NCI-H2081 treated with DMSO at 0.1 percent for 48 hours (cell line): ENCODE data around the gene SLC19A3.
"Not testable (repeated sequence)": the region's sequence is repeated elsewhere in the genome, so short reads cannot be mapped to it uniquely, and the experiment has no call there.

ENCODE experiments used
- DNase-seq: peaks from one replicate; lab custom pipeline; 2025; lab: John Stamatoyannopoulos, UW

Gene SLC19A3

DNA sequence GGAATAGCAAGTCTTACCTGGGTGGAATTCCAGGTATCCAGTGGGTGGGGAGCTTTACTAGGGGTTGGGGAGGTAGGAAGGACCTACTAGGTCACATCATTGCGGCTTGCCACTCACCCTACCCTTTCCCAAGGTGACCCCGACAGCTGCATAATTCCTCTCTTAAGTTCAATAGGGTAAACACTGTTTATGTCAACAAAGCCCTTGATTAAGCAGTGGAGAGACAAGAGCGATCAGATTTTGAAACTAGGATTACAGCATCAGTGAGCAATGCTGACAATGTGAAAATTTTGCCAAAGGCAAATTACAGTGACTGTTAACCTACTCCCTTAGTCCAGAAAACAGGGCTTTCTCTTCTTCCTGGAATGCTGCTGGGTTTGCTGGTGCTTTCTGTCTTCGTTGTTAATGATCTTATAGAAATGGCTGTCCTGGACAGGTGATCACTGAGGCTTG is 14.5 kb downstream of the SLC19A3 start:
- no peak for DNase-seq

GRCh38 chr2:227701556-227701955 is 16.3 kb downstream of the SLC19A3 start:
- DNase-seq: no peak

DNA sequence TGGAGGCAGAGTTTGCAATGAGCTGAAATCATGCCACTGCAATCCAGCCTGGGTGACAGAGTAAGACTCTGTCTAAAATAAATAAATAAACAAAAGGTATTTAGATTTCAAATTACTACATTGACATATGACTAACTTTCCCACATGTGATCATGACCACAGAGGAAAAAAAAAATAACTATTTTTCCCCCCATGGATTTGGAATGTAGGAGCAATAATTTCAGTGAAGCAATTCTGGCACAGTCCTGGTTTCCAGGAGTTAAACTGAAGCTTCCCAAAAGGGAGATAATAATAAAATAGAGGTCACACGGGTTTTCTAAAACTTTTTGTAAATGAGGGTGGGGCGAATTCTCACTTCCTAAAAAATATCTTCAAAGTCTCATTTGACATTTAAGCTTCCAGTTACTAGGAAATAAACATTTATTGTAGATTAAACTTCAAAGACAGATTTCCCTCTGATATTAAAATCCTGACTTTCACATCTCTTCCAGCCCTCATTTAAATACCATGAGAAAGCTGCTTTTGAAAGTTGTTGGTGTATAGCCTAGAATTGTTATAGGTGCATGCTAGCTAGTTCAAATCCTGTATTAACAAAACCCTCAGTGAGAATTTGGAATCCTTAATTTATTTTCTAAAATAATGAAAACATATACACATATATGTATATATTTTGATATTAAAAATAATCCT is 20.7 kb downstream of the SLC19A3 start:
- no peak for DNase-seq

DNA sequence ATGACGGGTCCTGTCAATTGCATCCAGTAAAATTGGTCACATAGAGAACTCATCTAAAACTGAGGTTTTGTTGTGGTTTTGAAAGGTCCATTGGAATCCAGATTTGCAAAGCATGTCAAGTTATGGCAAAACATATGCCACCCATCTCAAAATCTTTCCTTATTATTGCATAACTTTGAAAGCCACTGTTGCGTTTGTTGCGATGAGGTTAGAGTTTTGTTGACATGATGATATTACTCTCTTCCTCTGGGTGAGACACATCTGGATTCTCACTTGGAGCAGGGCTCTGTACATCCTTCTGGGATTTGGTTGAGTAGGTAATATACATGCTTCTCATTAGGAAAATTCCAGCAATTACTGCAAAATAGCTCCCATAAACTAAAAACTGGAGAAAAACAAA is 30.6 kb downstream of the SLC19A3 start:
- DNase-seq: no peak

DNA sequence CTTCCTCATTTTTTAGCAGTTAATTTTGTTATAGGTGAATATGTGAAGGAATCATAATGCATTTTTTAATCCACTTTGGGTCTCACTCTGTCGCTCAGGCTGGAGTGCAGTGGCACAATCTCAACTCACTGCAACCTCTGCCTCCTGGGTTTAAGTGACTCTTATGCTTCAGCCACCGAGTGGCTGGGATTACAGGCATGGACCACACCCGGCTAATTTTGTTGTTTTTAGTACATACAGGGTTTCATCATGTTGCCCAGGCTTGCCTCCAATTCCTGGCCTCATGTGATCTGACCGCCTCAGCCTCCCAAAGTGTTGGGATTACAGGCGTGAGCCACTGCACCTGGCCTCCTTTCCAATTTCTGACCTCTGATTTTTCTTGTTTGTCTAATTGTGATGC is 33.6 kb downstream of the SLC19A3 start:
- DNase-seq: no peak

GRCh38 chr2:227677928-227678327 is 39.9 kb downstream of the SLC19A3 start:
- DNase-seq: no peak

DNA sequence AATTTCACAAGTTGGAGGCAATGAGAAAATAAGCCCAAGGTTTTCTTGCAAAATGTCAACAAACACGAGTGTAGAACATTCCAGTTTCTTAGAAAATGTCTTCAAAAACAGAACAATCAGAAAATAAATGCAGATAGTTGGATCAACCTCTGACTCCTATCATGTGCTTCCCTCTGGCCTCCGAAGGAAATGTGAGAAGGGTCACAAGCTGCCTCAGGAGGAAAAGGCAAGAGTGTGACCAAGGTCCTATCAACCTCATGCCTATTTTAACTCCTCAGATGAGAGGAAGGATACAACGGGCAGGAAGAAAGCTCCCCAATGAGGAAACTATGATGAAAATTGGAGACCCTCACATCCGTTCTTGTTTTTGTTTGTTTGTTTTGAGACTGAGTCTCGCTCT is 43.3 kb downstream of the SLC19A3 start:
- no peak for DNase-seq

- not testable (repeated sequence) for DNase-seq
These were observed 44.2 kb downstream of the SLC19A3 start for GRCh38 chr2:227673620-227674019.

- DNase-seq: no peak
These were observed 46.5 kb downstream of the SLC19A3 start for GRCh38 chr2:227671170-227671905.

DNA sequence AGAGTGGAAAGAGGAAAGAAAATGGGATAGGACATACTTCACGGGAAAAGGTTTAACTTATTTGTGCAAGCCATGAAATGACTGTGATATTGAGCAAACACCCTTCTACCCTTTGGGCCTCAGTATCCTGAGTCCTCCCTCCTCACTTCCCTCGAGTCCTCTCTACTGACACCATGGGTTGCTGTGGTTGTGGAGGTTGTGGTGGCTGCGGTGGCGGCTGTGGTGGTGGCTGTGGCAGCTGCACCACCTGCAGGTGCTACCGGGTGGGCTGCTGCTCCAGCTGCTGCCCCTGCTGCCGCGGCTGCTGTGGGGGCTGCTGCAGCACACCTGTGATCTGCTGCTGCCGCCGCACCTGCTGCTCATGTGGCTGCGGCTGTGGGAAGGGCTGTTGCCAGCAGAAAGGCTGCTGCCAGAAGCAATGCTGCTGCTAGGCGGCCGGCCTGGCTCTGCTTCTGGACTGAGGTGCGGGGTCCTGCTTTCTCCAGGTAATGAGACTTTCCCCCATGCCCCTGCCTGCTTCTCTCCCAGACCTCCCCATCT is 51.1 kb downstream of the SLC19A3 start, which contains the start of gene SCYGR5:
SCYGR5 (plus strand) TSS at position 174 of the 540 bp plus-strand sequence; CDS start at position 174, 0 bp downstream.
- not testable (repeated sequence) for DNase-seq

DNA sequence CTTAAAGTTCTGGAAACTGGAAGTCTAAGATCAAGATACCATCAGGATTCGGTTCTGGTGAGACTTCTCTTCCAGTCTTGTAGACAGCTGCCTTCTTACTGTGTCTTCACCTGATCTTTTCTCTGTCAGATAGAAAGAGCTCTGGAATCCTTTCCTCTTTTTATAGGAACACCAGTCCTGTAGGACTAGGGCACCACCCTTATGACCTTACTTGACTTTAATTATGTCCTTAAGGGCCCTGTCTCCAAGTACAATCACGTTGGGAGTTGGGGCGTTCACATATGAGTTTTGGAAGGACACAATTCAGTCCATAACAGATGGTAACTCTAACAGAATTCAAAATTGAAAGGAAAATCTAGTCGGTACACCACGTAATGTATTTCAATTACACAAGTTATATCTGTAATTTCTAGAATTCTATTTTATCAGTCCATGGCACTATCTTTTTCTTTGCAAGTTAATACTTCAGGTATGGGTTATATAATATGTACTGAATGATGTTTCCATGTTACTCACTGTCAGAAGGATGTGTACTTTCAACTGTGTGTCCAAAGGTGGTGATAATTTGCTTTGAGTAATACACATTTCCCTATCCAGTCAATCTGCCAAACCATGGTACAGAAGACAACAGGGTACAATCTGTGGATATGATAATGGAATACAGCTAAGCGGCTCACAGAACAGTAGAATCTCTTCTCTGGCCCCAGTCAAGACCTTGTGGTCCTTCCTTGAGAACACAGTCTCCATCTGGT is 52.5 kb downstream of the SLC19A3 start:
- DNase-seq: no peak

DNA sequence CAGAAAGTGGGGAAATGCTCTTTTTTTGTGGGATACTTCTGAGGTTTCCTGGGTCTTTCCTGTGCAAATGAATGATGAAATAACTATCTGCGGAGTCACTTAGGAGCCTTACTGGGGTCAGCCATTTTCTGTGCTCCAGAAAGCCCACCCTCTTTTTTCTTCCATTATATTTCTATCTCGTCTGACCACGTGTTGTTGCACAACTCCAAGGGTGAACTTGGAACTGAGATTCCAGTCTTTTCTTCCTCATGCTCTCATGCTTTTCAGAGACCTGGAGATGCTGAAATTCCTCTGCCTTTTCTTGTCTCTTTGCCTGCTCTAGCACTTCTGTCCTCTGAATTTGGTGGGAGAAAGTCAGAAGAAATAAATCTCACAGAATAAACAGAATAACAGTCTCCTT is 56.0 kb downstream of the SLC19A3 start:
- no peak for DNase-seq

- DNase-seq: no peak
These were observed 56.7 kb downstream of the SLC19A3 start for GRCh38 chr2:227661025-227661649.

DNA sequence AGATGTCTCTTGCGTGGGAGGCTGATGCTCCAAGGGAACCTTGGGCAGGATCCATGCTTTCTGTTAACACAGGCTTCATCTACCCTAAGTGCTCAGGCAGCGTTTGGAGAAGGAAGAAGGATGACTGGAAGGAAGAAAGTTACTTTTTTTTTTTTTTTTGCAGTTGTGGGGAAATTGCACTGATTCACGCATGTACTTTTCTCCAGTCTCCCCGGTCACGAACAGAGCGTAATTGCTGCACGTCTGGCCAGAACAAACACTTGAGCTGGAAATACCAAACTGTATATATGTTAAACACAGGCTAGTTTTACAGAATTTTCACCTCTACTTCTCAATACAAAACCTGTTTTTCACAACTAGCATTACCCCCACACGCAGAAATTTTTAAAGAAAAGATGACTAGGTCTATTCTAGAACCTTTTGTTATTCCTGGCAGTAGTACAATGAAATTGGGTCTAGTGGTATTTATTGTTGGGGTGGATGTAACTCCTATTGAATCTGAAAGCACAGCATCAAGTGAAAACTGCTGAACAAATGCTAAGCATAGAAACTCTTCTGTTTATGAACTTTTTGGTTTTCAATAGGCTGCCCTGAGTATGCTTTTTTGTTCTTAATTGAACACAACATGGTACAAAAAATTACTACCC is 60.5 kb downstream of the SLC19A3 start:
- no peak for DNase-seq

- DNase-seq: no peak
These were observed 62.4 kb downstream of the SLC19A3 start for GRCh38 chr2:227655454-227655853.

- DNase-seq: no peak
These were observed 63.4 kb downstream of the SLC19A3 start for GRCh38 chr2:227654426-227654825.

DNA sequence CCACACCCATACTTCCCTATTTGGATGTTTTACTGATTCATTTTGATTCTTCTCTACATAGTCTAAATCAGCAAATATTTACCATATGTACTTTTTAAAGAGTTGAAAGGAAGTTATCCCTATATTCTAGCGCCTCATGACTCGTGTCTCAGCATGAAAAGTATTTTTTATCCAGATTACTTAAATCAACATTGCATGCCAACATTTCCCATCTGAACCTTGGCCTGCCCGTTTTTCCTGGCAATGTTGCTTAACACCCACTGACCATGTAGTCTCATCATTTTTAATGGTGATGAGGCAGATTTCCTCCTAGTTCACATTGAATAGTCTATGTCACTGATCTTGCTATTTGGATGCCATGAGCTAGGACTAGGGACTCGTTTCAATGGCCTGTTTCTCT is 64.4 kb downstream of the SLC19A3 start:
- no peak for DNase-seq

GRCh38 chr2:227643990-227644551 is 73.8 kb downstream of the SLC19A3 start:
- DNase-seq: no peak

DNA sequence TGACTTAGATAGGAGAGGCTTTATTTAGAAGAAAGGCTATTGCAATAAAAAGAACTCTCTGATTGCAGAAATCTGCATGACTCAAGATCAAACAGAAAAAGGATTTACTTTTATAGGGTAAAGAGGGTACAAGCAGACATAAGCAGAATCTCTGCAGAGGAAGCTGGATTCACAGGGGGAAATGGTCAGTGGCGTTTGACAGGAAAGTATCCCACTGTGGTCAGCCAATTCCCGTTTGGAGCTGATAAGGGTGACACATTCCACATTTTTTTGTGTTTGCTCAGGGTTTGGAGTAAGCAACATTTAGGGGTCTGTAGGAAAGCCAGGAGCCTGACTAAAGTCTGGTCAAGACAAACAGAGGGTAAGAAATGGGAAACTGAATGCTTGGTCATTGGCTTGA is 75.2 kb downstream of the SLC19A3 start:
- DNase-seq: no peak

DNA sequence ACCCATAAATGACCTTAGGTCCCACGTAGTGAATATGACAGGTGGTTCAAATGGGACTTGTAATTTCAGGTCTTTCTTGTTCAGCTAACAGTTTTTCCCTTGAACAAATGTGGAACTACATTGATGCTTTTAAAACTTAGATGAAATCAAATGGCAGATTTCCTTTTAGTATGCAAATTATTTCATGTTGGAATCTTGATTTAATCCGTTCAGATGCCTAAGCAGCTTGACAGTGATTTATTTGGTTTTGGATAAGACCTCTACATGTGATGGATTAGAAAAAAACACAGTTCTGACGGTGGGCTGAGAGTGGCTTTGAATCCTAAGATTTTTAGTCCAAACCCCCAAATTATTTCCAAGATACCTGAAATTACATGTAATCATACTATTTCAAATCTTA is 83.6 kb downstream of the SLC19A3 start:
- no peak for DNase-seq
